A673 (cell line): ENCODE results near the gene ECSCR. TPM values are rescaled to one million over a fixed set of nuclear protein-coding genes. Genes with fewer than 3 reads are reported as not detected.

Source experiments
- BruUV-seq: library from RNA; stranded (reverse); fragments of 400-500 nt; replicated peaks from 2 replicates; lab custom pipeline; 2021; lab: Mats Ljungman, UMichigan
- CTCF ChIA-PET: fragments of 300-600 bp; sonication (Branson Sonifier 250); formaldehyde crosslinking; loops from one replicate; lab custom pipeline; 2022; ENCODE audit warnings: antibody characterized with exemption; lab: Charles Lee
- POLR2A ChIA-PET: fragments of 300-600 bp; sonication (Branson Sonifier 250); formaldehyde crosslinking; loops from one replicate; lab custom pipeline; 2022; ENCODE audit warnings: antibody characterized with exemption; ENCODE audit not compliant: low non-redundant PET; lab: Charles Lee
- DNase-seq: peaks from one replicate; pipeline ENCODE4 v3.0.0-alpha.2; 2015; ENCODE audit warnings: low spot score
- H3K27ac ChIP-seq: fragments of 200-600 bp; sonication (generic); 2 replicates; pipeline ENCODE4 v1.5.1; 2016; ENCODE audit warnings: mixed run types, low read depth, mild to moderate bottlenecking, mixed read lengths, antibody characterized with exemption, low read length; ENCODE audit not compliant: poor library complexity, severe bottlenecking
- H3K27me3 ChIP-seq: fragments of 200-600 bp; sonication (generic); replicated peaks from 2 replicates; pipeline ENCODE4 v1.6.1; 2017; ENCODE audit warnings: mixed run types, low read depth, mild to moderate bottlenecking, mixed read lengths, antibody characterized with exemption, low read length; ENCODE audit not compliant: insufficient read depth, poor library complexity
- H3K36me3 ChIP-seq: fragments of 200-600 bp; sonication (generic); 2 replicates; pipeline ENCODE4 v1.6.1; 2016; ENCODE audit warnings: mixed run types, mild to moderate bottlenecking, mixed read lengths, antibody characterized with exemption, low read length; ENCODE audit not compliant: insufficient read depth, poor library complexity, severe bottlenecking
- H3K4me1 ChIP-seq: fragments of 200-600 bp; sonication (generic); 2 replicates; pipeline ENCODE4 v1.6.1; 2017; ENCODE audit warnings: mixed run types, mild to moderate bottlenecking, mixed read lengths, antibody characterized with exemption, low read length; ENCODE audit not compliant: insufficient read depth, poor library complexity, severe bottlenecking
- H3K4me3 ChIP-seq: fragments of 200-600 bp; sonication (generic); 2 replicates; pipeline ENCODE4 v1.5.1; 2016; ENCODE audit warnings: low read depth, mixed run types, mild to moderate bottlenecking, mixed read lengths, low read length; ENCODE audit not compliant: poor library complexity, severe bottlenecking
- H3K9me3 ChIP-seq: fragments of 200-600 bp; sonication (generic); 2 replicates; pipeline ENCODE4 v1.6.1; 2016; ENCODE audit warnings: mixed run types, low read depth, mild to moderate bottlenecking, mixed read lengths, antibody characterized with exemption, low read length; ENCODE audit not compliant: poor library complexity, severe bottlenecking
- EZH2 ChIP-seq: fragments of 200-600 bp; sonication (generic); IDR thresholded peaks from 2 replicates; pipeline ENCODE4 v1.6.1; 2017; ENCODE audit warnings: borderline replicate concordance, low read depth, mild to moderate bottlenecking, mixed read lengths, antibody characterized with exemption, low read length; ENCODE audit not compliant: poor library complexity, severe bottlenecking
- intact Hi-C: fragments of 100-400 bp; cut with micrococcal nuclease; formaldehyde crosslinking; loops from one replicate; pipeline ENCODE4 v1.10.0; 2022; ENCODE audit not compliant: unreplicated experiment
- total RNA-seq: library from RNA; stranded (reverse); gene quantifications from 2 replicates; pipeline ENCODE4 v1.2.3, GENCODE V29; 2021
- TF ChIP-seq, protein P1 (sequence below): fragments of 300-800, 200-600 bp; sonication (generic); conservative IDR thresholded peaks from 2 replicates; pipeline ENCODE4 v1.5.1; 2017; ENCODE audit warnings: low read depth, mild to moderate bottlenecking, antibody characterized with exemption, low read length, moderate library complexity, mixed read lengths

ECSCR gene
- total RNA-seq, 1 experiment from 2014 or later = 1.6 TPM

GRCh38 chr5:139439013-139439903 is 23.3 kb downstream of the ECSCR start, which contains the start of gene DNAJC18:
Gene DNAJC18 (minus strand): TSS chr5:139439525. CDS start chr5:139439445, 80 bp downstream.
- intact Hi-C loops = no loop called here
- peak; percentile 94 for DNase-seq
- Histone ChIP-seq H3K4me3 (peak within 1 kb of the TSS; percentile 78), H3K27me3 (no peaks in the 10 kb centered on the region), H3K9me3 (no peaks in the 10 kb centered on the region), H3K4me1 (peaks cover 14% of the 10 kb centered on the region), H3K36me3 (no peaks in the 10 kb centered on the region), H3K27ac (peak within 1 kb of the TSS; percentile 78)
- TF ChIP-seq, protein P1, sequence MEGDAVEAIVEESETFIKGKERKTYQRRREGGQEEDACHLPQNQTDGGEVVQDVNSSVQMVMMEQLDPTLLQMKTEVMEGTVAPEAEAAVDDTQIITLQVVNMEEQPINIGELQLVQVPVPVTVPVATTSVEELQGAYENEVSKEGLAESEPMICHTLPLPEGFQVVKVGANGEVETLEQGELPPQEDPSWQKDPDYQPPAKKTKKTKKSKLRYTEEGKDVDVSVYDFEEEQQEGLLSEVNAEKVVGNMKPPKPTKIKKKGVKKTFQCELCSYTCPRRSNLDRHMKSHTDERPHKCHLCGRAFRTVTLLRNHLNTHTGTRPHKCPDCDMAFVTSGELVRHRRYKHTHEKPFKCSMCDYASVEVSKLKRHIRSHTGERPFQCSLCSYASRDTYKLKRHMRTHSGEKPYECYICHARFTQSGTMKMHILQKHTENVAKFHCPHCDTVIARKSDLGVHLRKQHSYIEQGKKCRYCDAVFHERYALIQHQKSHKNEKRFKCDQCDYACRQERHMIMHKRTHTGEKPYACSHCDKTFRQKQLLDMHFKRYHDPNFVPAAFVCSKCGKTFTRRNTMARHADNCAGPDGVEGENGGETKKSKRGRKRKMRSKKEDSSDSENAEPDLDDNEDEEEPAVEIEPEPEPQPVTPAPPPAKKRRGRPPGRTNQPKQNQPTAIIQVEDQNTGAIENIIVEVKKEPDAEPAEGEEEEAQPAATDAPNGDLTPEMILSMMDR = no peak
- no peak for TF ChIP-seq EZH2
- CTCF ChIA-PET = interaction anchor here (1.0 kb wide), 2 partner anchors 16 to 18 kb away, joined by 3 to 4 read pairs; no protein-coding TSS in a partner anchor
- POLR2A ChIA-PET = interaction anchor here (0.6 kb wide), 1 partner anchor 273 kb away, joined by 6 read pairs; no protein-coding TSS in a partner anchor
- BruUV-seq = no TSS peak

GRCh38 chr5:139438707-139439012 is 23.9 kb downstream of the ECSCR start:
- Histone ChIP-seq H3K4me1 (peaks cover 10% of the 10 kb centered on the region), H3K4me3 (peak overlapping the region; percentile 78), H3K9me3 (no peaks in the 10 kb centered on the region), H3K27ac (no peak overlapping the region), H3K36me3 (no peaks in the 10 kb centered on the region), H3K27me3 (no peaks in the 10 kb centered on the region)
- CTCF ChIA-PET = no interaction called here
- BruUV-seq = no TSS peak
- DNase-seq = no peak
- TF ChIP-seq, protein P1 = no peak
- TF ChIP-seq EZH2 = no peak
- POLR2A ChIA-PET = interaction anchor here (0.6 kb wide), 1 partner anchor 273 kb away, joined by 6 read pairs; no protein-coding TSS in a partner anchor
- intact Hi-C loops = no loop called here

DNA sequence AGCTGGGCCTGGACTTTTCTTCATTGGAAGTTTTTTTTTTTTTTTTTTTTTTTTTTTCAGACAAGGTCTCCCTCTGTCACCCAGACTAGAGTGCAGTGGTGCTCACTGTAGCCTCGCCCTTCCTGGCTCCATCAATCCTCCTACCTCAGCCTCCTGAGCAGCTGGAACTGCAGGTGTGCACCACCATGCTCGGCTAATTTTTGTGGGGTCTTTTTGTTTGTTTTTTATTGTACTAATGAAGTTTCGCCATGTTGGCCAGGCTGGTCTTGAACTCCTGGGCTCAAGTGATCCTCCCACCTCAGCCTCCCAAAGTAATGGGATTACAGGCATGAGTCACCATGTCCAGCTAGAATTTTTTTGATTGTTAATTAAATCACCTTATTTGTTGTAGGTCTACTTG is 26.9 kb downstream of the ECSCR start:
- Histone ChIP-seq H3K4me1 (peaks cover 9% of the 10 kb centered on the region), H3K27ac (no peak overlapping the region), H3K9me3 (no peaks in the 10 kb centered on the region), H3K36me3 (no peaks in the 10 kb centered on the region), H3K4me3 (no peak overlapping the region), H3K27me3 (no peaks in the 10 kb centered on the region)
- intact Hi-C loops = no loop called here
- TF ChIP-seq EZH2 = no peak
- TF ChIP-seq, protein P1 = no peak
- no TSS peak for BruUV-seq
- CTCF ChIA-PET = interaction anchor here (0.6 kb wide), 1 partner anchor 203 kb away, joined by 3 read pairs; no protein-coding TSS in a partner anchor
- DNase-seq = no peak
- POLR2A ChIA-PET = interaction anchor here (0.6 to 0.7 kb wide), 2 partner anchors 43 to 317 kb away, joined by 3 read pairs; no protein-coding TSS in a partner anchor
